Ovary (tissue), 9 donors: ENCODE measurements around the gene POLR2E. TPM values are rescaled to one million over a fixed set of nuclear protein-coding genes. Genes with fewer than 3 reads are reported as not detected.

Experiments
- DNase-seq, 5 donors: peaks; one replicate each; pipeline ENCODE4 v3.0.0-alpha.2; 2019 to 2020
- H3K27ac ChIP-seq, 2 donors: fragments of 200-600 bp; one replicate each; pipeline versions ENCODE4 v1.5.1 to v1.8.0; 2019 to 2022
- H3K27me3 ChIP-seq: fragments of 200-600 bp; one replicate; pipeline ENCODE4 v1.8.0; 2022
- H3K36me3 ChIP-seq: fragments of 200-600 bp; sonication (generic); one replicate; pipeline ENCODE4 v1.5.1; 2019
- H3K4me1 ChIP-seq: one replicate; pipeline ENCODE4 v1.8.1; 2013; ENCODE audit warnings: mild to moderate bottlenecking, moderate library complexity; ENCODE audit not compliant: insufficient read depth
- H3K4me3 ChIP-seq: fragments of 200-600 bp; sonication (generic); one replicate; pipeline ENCODE4 v1.5.1; 2017
- H3K9me3 ChIP-seq, 2 donors: fragments of 200-600 bp in 1 of 2; sonication (generic) in 1 of 2; one replicate each; pipeline versions ENCODE4 v1.5.1 to v1.8.1; 2013 to 2019; ENCODE audit warnings: mild to moderate bottlenecking in 1 of 2, moderate library complexity in 1 of 2
- EP300 ChIP-seq: sonication (generic); formaldehyde crosslinking; IDR thresholded peaks from one replicate; pipeline ENCODE4 v1.6.1; 2017; ENCODE audit warnings: antibody characterized with exemption
- POLR2A ChIP-seq: fragments of 450-650 bp; IDR thresholded peaks from one replicate; pipeline ENCODE4 v1.6.1; 2017; ENCODE audit warnings: antibody characterized with exemption, mild to moderate bottlenecking, moderate library complexity
- WGBS, 3 donors: extraction: QIAGEN DNeasy Blood & Tissue Kit in 1 of 3; methylation state at CpG; one replicate each; pipeline versions ENCODE4 v1.1.5 to v1.1.7; 2013 to 2017; 5-methylcytosine and 5-hydroxymethylcytosine counted together
- intact Hi-C, 4 donors: fragments of 100-400 bp; cut with DNase I; formaldehyde crosslinking; loops; one replicate each; pipeline versions ENCODE4 v1.11.0 to v1.15.1; 2022 to 2023
- polyA plus RNA-seq, 2 donors: library from polyadenylated mRNA; stranded (reverse); fragments of 200-250 nt in 1 of 2; fragments of 350-450 nt in 1 of 2; fragmentation: Illumina TruSeq in 1 of 2; extraction: RNeasy Lipid Tissue Mini Kit (QIAGEN cat#74804) in 1 of 2; gene quantifications; one replicate each; pipeline ENCODE4 v1.2.3, GENCODE V29; 2013 to 2014
- total RNA-seq, 7 donors: library from RNA; depleted of rRNA in 2 of 7; stranded (reverse); fragments of >200 nt in 2 of 7; fragmentation: NEBNext Ultra II Directional in 3 of 7; extraction: Animal tissue kit (Norgen Biotek cat#: 25700) in 3 of 7; gene quantifications; one replicate each; pipeline versions ENCODE4 v1.1.0 to v1.2.4, GENCODE V29; 2016 to 2023
- TF ChIP-seq, protein P1 (sequence below), 3 donors: fragments of 450-650 bp in 2 of 3; fragments of 200-600 bp in 1 of 3; IDR thresholded peaks; one replicate each; pipeline versions ENCODE4 v1.5.1 to v1.8.0; 2016 to 2022; ENCODE audit warnings: antibody characterized with exemption in 3 of 3, mild to moderate bottlenecking in 1 of 3
- donor health status: DM: no; HTN: no; CAD: no; lungs with moderate emphysema.
- donor health status: DM: no; HTN: no; CAD: no.
- donor health status: Bipolar disorder and iron deficiency.
- donor health status: DM: yes; HTN: yes; CAD: no.
- donor health status: DM: no; HTN: no; CAD: no.
- donor health status: DM: yes; HTN: yes; CAD: no.

The POLR2E gene
- total and polyA plus RNA-seq, 9 donors, result 11.1 to 157 (median 119) TPM

DNA sequence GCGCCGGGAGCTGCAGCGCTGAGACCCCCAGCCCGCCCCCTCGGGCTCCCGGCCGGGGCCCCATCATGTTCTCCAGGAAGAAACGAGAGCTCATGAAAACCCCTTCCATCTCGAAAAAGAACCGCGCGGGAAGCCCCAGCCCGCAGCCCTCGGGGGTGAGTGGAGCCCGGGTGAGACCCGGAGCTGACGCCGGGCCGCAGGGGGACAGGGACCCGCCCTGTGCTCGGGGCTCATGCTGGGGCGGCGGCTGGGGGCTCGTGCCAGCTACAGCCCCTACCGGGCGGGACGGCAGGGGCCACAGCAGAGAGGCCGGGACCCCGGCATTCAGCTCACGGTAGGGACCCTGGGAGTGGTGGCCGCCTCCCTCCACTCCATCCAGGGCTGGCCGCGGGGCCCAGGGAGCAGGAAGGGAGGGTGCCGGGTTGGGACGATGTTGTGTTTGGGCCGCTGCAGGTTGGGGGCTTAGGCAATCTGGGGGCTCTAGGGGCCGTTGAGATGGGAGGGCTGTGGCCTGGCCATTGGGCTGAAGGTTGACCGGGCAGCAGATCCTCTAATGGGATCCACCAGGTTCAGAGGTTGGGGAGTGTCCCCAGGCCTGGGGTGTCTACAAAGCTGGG lies 27.7 kb downstream of the POLR2E start:
- no peak overlapping the region for H3K27ac ChIP-seq
- H3K36me3 ChIP-seq, result no peaks in the 10 kb centered on the region
- peak in 1 of 5 donors; percentile 36 for DNase-seq
- 2 to 4% (median 2%) methylated on average over 37 to 38 of the region's 38 CpGs for WGBS, 3 donors
- no peaks in the 10 kb centered on the region for H3K4me1 ChIP-seq
- peak overlapping the region; percentile 12 for H3K4me3 ChIP-seq
- H3K9me3 ChIP-seq, result no peaks in the 10 kb centered on the region
- TF ChIP-seq EP300 (no peak), POLR2A (no peak)
- TF ChIP-seq, protein P1, sequence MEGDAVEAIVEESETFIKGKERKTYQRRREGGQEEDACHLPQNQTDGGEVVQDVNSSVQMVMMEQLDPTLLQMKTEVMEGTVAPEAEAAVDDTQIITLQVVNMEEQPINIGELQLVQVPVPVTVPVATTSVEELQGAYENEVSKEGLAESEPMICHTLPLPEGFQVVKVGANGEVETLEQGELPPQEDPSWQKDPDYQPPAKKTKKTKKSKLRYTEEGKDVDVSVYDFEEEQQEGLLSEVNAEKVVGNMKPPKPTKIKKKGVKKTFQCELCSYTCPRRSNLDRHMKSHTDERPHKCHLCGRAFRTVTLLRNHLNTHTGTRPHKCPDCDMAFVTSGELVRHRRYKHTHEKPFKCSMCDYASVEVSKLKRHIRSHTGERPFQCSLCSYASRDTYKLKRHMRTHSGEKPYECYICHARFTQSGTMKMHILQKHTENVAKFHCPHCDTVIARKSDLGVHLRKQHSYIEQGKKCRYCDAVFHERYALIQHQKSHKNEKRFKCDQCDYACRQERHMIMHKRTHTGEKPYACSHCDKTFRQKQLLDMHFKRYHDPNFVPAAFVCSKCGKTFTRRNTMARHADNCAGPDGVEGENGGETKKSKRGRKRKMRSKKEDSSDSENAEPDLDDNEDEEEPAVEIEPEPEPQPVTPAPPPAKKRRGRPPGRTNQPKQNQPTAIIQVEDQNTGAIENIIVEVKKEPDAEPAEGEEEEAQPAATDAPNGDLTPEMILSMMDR (IDR thresholded peaks at IDR 0.05), result no peak
- H3K27me3 ChIP-seq, result peaks cover 20% of the 10 kb centered on the region
- intact Hi-C loops, result no loop called here

GRCh38 chr19:1066748-1067340 lies 28.3 kb downstream of the POLR2E start, which contains the start of gene ARHGAP45:
ARHGAP45 (plus strand) TSS chr19:1067167; CDS start chr19:1067406, 239 bp downstream.
- H3K4me1 ChIP-seq, result no peaks in the 10 kb centered on the region
- peak within 1 kb of the TSS; percentile 12 for H3K4me3 ChIP-seq
- WGBS, 3 donors, result 4 to 6% (median 5%) methylated on average over 27 to 61 of the region's 61 CpGs
- H3K36me3 ChIP-seq, result no peaks in the 10 kb centered on the region
- H3K27ac ChIP-seq, result no peak within 1 kb of the TSS
- no peak for DNase-seq
- peaks cover 20% of the 10 kb centered on the region for H3K27me3 ChIP-seq
- TF ChIP-seq POLR2A (no peak), EP300 (no peak)
- TF ChIP-seq, protein P1 (IDR thresholded peaks at IDR 0.05), result no peak
- intact Hi-C loops, result no loop called here
- H3K9me3 ChIP-seq, result no peaks in the 10 kb centered on the region

DNA sequence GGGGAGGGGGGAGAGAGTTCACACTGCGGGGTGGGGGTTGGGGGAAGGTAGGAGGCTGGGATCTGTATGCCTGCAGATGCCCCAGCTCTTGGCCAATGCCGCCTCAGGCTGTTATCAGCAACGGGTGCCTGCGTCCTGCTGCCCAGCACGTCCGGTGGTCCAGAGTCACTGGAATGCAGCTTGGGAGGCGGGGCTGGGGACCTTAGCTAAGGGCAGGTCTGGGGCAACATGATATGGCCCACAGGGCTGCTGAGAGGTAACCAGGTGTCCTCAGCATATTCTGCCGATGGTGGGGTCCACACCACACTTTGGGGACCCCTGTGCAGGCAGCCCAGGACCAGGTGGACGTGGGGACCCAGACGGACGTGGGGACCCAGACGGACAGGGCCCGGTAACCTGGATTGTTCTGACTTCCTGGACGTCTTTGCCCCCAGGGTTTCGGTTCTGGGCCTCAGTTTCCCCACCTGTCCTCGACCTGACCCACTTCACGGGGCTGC lies 28.9 kb downstream of the POLR2E start:
- intact Hi-C loops, result no loop called here
- DNase-seq, result no peak
- 26 to 36% (median 34%) methylated on average over 16 to 17 of the region's 17 CpGs for WGBS, 3 donors
- TF ChIP-seq, protein P1 (IDR thresholded peaks at IDR 0.05), result no peak
- TF ChIP-seq EP300 (no peak), POLR2A (no peak)
- no peak overlapping the region for H3K27ac ChIP-seq
- no peaks in the 10 kb centered on the region for H3K4me1 ChIP-seq
- H3K9me3 ChIP-seq, result no peaks in the 10 kb centered on the region
- no peaks in the 10 kb centered on the region for H3K36me3 ChIP-seq
- H3K27me3 ChIP-seq, result peaks cover 20% of the 10 kb centered on the region
- H3K4me3 ChIP-seq, result no peak overlapping the region

DNA sequence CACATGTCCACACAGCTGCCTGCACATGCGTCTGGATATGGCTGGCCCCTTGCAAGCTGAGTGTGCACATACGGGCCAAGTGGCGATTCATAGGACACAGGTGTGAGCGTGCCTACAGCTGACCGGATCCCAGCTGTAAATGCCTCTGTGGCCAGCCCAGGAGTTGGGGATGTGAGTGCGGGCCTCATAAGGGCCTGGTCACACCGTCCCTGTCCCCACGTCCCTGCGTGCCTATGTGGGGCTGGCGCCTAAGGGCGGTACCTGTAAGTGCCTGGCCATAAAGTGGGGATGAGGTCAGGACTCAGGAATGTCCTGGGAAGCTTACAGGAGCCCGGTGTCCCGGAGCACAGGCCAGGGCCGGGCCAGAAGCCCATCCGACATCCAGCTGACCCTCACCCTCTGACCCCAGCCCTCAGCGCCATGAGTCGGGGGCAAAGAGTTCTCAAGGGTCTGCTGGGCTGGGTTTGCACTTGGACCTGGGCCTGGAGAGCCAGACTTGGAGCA lies 29.5 kb downstream of the POLR2E start:
- Histone ChIP-seq H3K4me3 (no peak overlapping the region), H3K27me3 (peaks cover 15% of the 10 kb centered on the region), H3K4me1 (no peaks in the 10 kb centered on the region), H3K9me3 (no peaks in the 10 kb centered on the region), H3K27ac (no peak overlapping the region), H3K36me3 (no peaks in the 10 kb centered on the region)
- intact Hi-C loops, result no loop called here
- TF ChIP-seq EP300, result no peak
- no peak for TF ChIP-seq POLR2A
- TF ChIP-seq, protein P1 (IDR thresholded peaks at IDR 0.05), result no peak
- WGBS, 3 donors, result 41 to 54% (median 52%) methylated on average over 17 of the region's 17 CpGs
- peak in 1 of 5 donors; percentile 26 for DNase-seq
